ENCODE data around the gene SNX17.

- TF ChIP-seq CTCF (conservative IDR thresholded peaks at IDR 0.05 in 1 of 2, IDR thresholded peaks at IDR 0.05 in 1 of 2; ENCODE audit: low read depth in 1 of 2, low read length in 2 of 2), result no peak
- no peak for TF ChIP-seq EZH2 (IDR thresholded peaks at IDR 0.05; ENCODE audit: low read length, missing control alignments)
These were observed 5.2 kb downstream of the SNX17 start for GRCh38 chr2:27375513-27376099.
